Stimulated activated CD8-positive, alpha-beta memory T cell treated with anti-CD3 and anti-CD28 coated beads, Interleukin-15, amount 100 ng/mL, for 24 hours (primary cell): ENCODE data around the gene TNRC6A.
"Not testable (repeated sequence)": the region's sequence is repeated elsewhere in the genome, so short reads cannot be mapped to it uniquely, and the experiment has no call there.

Experiments used
- DNase-seq: peaks from one replicate; pipeline ENCODE4 v3.0.0-alpha.2; 2020; ENCODE audit warnings: low read depth

The TNRC6A gene

GRCh38 chr16:24728011-24728410 lies 1.4 kb upstream of the TNRC6A start:
- no peak for DNase-seq

DNA sequence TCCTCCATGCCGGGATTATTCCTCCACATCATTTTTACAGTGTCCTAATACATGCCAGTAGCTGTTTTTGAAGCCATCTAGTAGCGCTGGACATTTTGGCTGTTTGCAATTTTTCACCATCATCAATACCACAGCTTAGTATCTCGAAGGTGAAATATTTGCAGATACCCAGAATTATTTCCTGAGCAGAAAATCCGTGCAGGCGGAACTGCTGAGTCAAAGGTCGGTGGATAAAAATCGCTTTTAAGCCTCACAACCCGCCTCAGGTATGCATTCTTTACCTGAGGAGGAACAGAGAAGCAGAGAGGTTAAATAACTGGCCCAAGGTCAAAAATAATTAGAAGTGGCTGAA lies 584 bp upstream of the TNRC6A start:
- no peak for DNase-seq

DNA sequence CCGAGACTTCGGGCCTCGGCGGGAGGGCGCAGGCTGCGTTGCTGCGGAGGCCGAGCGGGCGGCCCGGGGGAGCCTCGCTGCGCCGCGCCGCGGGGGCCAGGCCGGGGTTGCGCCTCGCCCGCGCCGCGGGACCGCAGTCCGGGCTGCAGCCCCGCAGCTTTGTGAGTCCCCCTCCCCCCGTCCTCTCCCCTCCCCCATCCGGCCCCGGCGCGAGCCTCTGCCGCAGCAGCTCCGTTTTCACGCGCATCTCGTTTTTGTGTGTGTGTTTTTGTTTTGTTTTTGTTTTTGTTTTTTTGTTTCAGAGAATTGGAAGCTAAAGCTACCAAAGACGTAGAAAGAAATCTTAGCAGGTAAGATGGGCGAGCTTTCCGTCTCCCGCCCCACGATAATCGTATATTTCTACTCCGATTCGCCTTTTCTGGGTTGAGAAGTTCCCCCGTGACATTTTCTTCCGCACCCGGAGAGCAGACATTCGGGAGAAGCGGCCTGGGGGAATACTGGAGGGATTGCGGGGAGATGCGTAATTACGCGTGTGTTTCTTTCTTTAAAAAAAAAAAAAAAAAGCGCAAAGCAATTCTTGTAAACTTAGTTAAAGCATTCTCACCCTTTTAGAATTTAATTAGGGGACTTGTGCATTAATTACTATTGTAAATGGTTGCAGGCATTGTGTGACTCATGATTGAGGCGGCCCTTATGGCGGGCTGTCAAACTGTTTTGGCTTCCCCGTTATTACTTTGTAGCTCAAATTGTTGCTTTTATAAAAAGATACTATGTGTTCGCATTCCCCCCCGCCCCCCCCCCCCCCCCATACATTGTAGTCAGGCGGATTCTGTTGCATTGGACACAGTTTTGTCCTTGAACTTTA lies 732 bp downstream of the TNRC6A start:
- DNase-seq, result peak; percentile 24

DNA sequence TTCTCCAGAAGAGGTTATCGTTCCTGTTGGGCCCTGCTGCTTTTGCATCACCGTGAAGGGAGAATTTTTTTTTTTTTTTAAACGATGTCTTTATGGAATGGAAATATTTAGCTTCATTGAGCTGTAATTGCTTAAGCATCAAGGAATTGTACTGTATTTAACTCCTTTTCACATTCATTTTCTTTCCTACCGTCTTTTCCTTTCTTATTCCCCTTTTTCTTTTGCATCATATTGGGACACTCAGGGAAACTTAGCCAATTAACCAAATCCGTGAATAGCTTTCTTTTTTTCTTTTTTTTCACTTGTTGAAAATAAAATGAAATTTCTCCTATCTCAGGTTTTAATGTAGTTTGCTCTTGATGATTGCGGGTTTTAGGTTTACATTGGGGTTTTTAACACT lies 1.5 kb downstream of the TNRC6A start:
- DNase-seq, result no peak

DNA sequence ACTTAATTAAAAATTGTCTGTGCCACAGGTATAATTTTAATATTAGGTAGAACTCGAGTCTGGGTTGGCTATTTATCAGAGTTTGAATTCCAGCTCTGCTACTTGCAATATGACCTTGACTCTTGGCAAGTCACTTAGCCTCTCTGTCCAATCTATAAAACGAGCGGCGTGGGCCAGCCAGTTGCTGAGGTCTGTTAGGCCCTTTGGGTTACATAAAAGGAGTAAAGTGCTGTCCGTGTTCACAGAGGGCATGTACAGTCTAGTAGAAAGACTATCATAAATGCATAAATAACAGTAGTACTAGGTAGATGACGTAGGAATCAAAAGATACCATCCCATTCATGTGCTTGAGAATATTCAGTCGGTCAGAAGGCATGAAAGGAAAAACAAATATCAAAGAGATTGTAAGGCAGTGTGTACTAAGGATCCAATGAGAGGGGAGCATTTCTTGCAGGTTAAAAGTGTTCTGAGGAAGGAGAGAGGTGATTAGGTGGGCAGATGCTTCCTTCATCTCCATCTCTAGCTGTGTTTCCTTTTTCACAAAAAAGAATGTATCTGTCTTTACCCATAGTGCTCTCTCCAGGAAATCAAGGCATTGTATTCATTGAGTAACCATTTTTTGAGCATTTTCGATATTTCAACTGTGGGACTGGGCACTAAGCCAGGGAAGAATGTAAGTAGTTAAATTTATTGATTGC lies 2.4 kb downstream of the TNRC6A start:
- no peak for DNase-seq

GRCh38 chr16:24734382-24734781 lies 4.9 kb downstream of the TNRC6A start:
- DNase-seq, result no peak

GRCh38 chr16:24736758-24737157 lies 7.3 kb downstream of the TNRC6A start:
- no peak for DNase-seq

- DNase-seq, result no peak
These were observed 8.0 kb downstream of the TNRC6A start for GRCh38 chr16:24737391-24737871.

- no peak for DNase-seq
These were observed 8.6 kb downstream of the TNRC6A start for GRCh38 chr16:24737916-24738594.

DNA sequence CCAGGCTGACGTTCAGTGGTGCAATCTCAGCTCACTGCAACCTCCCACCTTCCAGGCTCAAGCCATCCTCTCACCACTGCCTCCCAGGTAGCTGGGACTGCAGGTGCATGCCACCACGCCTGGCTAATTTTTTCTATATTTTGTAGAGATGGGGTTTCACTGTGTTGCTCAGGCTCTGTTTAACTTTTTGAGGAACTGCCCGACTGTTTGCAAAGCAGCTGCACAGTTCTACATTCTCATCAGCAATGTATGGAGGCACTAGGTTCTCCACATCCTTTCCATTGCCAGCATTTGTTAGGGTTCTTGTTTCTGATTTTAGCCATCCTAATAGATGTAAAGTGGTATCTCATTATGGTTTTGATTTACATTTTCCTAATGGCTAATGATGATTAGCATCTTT lies 9.4 kb downstream of the TNRC6A start:
- no peak for DNase-seq

- DNase-seq, result no peak
These were observed 12.4 kb downstream of the TNRC6A start for GRCh38 chr16:24741862-24742261.

DNA sequence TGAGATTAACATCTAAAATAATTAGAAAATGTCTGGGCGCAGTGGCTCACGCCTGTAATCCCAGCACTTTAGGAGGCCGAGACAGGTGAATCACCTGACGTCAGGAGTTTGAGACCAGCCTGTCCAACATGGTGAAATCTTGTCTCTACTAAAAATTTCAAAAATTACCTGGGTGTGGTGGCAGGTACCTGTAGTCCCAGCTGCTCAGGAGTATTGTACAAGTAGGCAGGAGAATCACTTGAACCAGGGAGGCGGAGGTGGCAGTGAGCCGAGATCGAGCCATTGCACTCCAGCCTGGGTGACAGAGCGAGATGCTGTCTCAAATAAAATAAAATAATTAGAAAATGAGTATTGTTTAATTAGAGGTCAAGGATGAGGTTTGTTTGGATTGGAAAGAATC lies 13.2 kb downstream of the TNRC6A start:
- not testable (repeated sequence) for DNase-seq

DNA sequence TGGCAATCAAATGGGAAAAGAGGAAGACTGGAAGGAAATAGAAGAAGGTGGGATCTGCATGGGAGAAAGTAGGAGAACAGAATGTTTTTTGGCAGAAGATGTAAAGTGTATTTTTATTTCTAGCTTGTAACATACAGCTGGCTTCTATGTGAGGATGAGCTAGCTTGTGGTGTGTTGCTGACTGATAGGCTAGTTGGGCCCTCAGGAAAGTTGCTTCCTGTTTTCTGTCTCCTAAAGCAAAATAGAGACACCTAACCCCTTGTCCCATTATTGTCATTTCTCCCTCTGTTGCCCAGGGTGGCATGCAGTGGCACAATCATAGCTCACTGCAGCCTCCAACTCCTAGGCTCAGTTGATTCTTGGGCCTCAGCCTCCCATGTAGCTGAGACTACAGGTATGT lies 15.9 kb downstream of the TNRC6A start:
- no peak for DNase-seq

GRCh38 chr16:24745791-24746190 lies 16.3 kb downstream of the TNRC6A start:
- no peak for DNase-seq

GRCh38 chr16:24747441-24747840 lies 18.0 kb downstream of the TNRC6A start:
- no peak for DNase-seq

DNA sequence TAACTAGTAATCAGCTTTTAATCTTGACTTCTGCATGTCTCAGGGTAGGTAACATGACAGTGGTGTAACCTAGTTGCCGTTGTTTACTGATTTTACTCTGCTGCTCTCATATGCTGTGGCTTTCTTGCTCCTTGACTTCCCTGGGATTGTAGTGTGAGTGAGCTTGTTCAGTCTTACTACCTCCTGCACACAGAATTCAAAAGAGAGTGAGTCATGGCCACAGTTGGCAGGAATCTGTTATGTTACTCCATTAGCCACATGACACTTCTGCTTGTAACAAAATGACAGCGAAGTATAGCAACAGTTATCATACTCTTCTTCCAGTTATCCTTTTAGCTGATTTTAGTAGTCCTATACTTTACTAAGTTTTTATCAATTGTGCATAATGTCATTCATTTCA lies 18.8 kb downstream of the TNRC6A start:
- DNase-seq, result no peak

DNA sequence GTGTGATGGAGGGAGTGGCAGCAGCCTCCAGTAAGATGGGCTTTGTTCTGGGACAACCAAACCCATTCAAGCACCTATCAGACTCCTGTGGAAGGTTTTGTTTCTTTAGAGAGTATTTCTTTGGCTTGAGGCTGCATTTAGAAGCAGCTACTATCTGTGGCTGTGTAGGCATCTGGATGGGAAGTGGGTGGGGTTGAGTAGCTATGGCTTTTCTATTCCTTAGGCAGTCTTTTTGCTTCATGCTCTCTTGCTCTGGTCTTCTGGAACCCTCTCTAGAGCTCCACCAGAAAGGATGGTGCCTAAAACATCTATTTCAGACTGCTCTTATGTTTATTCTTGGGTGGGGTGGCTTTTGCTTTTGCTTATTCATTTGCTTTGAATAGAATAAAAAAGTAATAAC lies 19.9 kb downstream of the TNRC6A start:
- DNase-seq, result no peak

DNA sequence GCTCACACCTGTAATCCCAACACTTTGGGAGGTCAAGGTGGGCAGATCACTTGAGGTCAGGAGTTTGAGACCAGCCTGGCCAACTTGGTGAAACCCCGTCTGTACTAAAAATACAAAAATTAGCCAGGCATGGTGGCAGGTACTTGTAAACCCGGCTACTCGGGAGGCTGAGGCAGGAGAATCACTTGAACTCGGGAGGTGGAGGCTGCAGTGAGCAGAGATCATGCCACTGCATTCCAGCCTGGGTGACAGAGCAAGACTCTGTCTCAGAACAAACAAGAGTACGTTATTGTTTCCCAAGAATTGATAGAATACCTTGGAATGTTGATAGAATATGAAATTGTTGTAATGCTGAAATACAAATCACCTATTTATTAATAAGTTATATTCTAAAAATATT lies 20.4 kb downstream of the TNRC6A start:
- DNase-seq, result not testable (repeated sequence)

DNA sequence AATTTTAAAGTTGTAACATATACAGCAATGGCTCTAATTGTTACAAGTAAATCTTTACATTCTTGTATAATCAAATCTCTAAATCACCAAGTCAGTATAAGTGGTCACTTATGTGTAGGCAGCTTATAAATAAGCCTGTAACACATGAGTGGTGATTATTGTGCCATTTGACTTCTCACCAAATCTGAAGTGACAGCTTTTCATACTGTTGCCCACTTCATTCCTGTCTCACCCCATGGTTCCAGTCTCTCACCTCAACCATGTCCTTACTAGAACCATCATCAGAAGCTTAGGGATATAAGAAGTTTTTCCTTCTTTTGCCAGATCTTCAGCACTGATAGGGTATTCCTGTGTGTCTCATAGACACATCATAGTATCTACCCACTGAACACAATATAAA lies 23.5 kb downstream of the TNRC6A start:
- DNase-seq, result no peak

DNA sequence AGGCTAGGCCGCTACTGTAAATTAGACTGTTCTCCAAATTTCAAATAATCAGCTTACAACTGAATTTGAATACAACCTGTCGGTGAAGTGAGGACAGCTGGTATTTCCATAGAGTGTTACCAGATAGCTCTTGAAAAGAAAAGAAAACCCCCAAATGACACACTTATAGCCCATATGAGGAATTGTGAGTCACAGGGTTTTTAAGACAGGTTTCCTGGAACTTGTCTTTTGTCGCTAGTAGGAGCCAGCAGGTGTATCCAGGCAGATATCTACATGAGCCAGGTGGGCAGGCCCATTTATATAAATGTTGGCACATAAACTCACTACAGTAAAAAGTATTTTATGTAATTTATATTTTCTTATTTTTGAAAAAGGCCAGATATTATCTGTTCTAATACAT lies 24.0 kb downstream of the TNRC6A start:
- DNase-seq, result no peak

- no peak for DNase-seq
These were observed 25.1 kb downstream of the TNRC6A start for GRCh38 chr16:24754543-24754942.

GRCh38 chr16:24755201-24755874 lies 25.9 kb downstream of the TNRC6A start:
- DNase-seq, result no peak
